ENCODE results near the gene LRRC1.

The LRRC1 gene

DNA sequence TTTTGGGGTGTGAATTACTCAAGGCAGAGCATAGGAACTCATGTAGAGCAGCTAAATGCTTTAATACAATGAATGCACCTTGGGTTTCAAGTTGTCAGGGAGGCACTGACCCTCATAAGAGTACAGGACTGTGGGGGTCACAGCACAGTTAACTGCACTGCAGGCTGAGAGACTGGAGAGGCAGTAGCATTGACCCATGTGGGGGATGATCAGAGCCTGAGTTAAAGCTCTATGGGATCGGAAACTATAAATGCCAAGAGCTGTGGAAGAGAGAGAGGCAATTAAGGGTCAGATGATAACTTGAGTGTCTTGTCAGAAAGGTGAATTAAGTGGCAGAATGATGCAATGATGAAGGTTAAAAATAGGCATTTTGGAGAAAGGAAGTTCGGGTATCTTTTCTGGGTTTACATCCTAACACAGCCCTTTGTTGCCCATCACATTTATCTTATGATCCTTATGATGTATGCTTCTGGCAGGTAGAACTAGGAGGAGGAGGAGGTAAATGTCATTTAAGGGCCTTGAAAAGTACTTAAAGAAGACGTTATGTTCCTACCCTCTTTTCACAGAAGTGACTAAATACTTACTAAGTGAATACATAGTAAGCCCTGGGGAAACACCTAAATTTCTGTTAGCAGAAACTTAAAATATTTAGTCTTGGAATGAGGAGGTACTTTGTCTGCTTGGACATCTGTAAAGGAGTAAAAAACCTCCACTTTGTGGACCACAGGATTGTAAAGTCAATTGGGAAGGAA, 24.2 kb downstream of the LRRC1 start:
- no peak for DNase-seq

DNA sequence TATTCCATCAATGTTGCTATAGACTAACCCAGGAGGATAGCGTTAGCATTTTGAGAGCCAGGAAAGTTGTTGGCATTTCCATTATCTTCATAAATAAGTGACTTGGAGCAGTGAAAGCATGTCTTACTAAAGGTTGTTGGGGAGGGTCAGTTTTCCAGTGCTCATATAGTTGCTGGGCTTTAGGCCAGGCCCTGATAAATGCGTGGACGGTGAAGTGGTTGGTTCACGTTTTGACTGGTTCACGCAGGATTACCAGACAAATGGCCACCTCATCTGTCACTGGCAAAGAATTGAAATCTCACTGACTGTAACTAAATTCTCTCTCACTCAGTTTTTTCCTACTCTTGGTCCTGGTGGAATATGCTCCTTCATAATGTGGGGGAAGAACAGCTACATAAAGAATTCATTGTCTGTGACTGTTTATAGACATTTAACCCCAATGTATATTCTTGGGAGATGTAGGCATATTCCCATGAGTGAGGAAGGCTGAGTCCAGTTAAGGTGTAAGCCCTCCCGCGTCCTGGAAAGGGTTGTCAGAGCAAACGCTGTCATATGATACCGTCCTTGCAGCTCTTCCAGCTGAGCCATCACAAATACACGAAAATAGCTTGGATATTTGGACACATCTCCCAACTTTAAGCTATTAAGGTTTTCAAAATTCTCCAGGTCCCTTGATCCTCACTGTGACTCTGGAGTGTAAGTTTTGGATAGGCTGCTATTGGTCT, 27.8 kb downstream of the LRRC1 start:
- no peak for DNase-seq

GRCh38 chr6:53824714-53825113, 29.9 kb downstream of the LRRC1 start:
- DNase-seq: no peak

DNA sequence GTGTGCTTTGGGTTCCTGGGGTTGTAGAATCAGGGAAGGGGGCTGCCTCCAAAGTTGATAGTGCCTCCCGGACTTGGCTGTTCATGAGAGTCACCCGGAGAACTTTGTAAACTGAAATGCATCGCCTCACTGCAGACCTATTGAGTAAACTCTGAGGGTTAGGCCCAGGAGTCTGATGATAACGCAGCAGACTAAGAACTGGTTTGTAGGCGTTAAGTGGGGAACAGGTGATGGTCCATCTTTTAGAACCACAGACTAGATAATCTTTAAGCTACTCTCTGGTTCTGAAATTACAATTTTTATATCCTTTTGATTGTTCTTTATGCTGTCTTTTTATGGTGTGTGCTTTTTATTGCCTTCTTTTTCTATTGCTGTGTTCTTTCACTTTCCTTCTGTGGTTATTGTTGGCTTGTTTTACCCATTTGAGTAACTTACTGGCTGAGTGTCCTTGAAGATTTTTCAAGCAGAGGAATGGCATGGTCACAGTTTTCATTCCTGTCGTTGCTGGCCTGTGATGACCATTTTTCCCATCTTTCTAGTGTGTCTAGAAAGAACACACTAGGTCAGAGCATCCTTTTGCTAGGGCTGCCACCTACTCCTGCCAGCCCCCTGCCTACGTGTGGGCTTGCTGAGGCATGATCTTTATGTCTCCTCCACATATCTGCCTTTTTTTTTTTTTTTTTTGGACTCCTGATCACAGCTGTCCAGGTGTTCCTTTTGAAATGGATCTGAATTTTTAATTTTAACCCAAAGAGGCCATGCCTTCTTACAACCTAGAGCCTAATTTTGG, 30.9 kb downstream of the LRRC1 start:
- no peak for DNase-seq

DNA sequence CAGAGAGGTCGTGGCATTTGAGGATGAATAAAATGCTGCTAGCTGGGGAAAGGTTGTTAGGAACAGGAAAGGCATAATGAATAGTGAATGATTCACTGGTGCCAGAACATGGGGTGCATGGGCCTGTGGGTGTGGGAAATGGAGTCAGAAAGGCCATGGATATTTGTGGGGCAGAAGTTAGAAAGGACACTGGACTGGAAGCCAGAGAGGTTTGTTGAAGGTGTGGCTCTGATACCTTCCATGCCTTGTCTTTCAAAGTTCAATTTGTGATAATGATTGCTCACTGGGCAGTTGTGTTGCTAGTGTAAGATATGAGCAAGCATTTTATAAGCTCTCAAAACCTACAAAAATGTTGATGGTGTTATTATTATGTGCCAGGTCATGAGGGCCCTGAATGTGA, 32.7 kb downstream of the LRRC1 start:
- no peak for DNase-seq

DNA sequence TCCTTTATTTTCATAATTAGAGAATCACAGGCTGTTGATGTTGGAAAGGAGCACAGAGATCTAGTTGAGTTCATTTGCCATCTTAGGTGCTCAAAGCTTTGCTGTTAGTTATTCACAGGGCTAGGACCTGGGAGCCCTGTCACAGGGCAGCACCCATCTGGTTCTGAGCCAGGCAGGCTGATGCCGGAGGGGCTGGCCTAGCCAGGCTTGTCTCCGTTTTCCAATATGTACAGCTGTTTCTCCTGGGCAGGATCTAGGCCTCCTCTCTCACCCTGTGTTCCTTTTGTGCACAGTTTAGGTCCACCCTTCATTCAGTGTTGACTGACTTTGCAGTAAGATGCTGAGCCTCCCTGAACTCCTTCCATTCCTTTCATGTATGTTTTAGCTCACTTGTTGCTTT, 33.4 kb downstream of the LRRC1 start:
- no peak for DNase-seq

DNA sequence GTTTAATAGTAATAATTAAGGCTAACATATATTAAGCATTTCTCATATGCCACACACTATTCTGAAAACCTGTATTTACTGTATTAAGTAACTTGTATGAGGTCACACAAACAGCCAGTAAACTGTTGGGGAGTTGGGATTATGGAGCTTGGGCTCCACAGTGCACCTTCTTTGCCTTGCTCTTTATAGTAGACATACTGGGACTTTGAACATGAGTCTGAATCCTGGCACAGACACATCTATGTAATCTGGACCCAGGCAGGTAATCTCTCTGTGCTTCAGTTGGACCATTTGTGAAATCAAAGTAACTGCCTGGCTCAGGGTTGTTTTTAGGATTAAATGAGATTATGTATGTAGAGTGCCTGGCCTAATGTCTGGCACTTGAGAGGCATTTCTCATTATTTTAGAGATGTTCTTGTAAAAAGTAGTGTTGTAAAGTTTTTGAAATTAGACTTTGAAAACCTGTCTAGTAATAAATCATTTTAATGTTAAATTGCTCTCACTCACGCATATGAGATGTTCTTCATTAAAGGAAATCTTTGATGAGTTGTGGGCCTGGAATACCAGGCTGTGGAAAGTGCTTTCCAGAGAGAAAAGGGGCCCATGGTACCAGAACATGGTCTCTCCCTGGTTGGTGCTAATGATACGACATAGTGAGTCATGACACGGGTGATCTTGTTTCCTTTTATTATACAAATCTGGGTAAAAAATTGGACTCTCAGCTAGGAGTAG, 34.3 kb downstream of the LRRC1 start:
- no peak for DNase-seq

DNA sequence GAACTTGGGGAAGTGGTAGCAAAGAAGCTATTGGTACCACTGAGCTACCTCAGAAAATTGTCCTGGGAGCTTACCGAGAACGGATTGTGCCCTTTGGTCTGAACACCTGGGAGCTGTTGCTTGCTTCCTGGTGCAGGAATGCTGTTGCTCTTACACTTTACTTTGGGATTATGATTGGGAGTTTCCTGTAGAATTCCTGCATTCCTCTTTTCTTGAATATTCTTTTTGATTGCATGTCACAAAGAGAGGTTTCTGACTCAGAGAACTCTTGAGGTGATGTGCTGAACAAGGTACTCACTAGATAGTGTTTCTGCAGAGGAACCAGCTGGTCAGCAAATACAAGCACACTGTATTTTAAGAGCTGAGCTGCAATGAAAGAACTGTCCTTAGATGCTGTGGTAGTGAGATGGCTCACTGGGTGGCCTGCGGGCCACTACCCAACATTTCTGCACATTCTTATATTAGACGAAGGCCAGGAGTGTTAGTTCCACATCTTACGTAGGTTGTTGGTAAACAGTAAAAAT, 35.0 kb downstream of the LRRC1 start:
- no peak for DNase-seq

- DNase-seq: no peak
Measured at GRCh38 chr6:53830366-53830765, 35.6 kb downstream of the LRRC1 start.

- no peak for DNase-seq
Measured at GRCh38 chr6:53831081-53831869, 36.5 kb downstream of the LRRC1 start.

DNA sequence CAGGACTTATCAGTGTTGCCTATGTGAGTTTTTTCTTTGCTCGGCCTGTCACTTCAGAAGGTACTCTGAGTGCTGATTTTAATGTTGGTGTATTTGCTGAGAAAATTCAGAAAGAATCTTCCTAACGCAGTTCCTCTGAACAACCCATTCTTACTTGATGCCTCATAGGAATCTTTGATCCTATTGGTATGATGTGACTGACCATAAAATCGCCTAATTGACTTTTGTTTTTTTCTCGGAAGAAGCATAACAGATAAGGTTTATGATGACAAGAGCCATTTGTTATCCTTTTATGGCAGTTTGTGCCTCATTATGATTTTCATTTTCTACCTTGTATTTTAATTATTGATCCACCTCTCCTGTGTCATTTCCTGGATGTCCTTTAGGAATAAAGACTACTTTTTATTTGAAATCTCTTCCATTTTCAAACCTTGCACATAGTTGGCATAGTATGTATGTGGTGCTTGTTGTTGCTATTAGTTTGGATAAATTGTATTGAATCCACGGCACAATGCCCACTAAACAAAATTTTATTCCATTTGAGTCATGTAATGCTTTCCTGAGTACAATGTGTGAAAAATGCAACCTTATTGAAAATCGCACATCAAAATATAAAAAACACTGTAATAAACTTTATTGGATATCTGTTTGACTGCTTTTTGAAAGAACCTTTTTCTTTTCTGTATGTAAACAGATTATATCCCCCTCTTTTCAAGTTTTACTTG, 37.3 kb downstream of the LRRC1 start:
- no peak for DNase-seq

DNA sequence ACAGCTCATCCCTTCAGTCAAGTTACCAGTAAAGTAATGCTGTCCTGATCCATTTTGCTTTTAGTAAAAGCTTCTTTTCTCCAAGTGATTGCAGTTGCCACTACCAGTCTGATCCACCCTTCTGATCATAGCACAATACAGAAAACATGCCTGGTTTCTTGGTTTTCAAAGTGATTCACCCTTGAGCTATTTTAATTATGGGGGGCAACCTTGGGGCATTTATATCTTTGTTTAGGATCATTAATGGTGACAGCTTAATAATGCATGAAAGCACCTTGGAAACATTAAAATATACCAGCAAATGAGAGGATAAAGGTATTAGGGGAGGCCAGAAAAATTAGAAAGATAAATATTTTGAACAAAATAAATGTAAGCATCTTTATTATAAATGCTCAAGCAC, 38.4 kb downstream of the LRRC1 start:
- no peak for DNase-seq

- DNase-seq: no peak
Measured at GRCh38 chr6:53834132-53834531, 39.3 kb downstream of the LRRC1 start.

DNA sequence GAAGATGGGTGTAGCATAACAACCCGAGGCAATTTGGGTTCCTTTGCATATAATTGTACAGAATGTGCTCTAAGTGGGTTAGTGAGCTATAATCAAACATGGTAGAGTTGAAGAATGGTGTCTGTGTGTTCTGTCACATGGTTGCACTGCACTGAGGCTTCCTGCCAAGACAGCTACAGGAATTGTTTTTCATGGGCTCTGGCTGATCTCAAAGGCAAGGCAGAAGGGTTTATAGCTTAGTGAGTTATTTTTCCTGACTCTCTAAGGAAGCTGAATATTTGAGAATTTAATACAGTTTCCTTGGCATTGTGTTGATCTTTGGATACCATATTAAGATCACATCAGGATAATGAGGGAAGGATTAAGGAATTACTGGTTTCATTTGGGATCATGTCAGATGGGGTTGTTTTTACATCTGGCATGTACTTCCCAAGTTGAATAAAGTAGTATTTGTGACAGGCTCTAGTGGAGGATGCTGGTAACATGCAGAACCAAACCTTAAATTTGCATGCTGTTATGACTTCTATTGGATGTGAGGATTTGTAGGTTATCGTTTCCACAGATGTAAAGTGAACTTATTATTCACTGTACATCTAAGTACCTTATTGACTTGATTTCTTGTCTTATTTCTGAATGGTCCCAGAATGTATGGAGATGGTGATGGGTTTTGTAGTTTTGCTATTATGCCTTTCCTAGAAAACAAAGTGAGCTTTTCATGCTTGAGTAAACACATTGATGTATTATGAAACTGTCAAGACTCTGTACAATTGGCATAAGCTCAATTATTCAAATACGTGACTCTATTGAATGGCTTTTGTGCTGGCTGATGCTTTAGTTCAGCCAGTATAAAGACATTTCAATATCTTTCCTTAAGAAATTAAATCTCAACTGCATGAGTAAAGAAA, 43.3 kb downstream of the LRRC1 start:
- DNase-seq: no peak

- DNase-seq: no peak
Measured at GRCh38 chr6:53840027-53840426, 45.2 kb downstream of the LRRC1 start.

DNA sequence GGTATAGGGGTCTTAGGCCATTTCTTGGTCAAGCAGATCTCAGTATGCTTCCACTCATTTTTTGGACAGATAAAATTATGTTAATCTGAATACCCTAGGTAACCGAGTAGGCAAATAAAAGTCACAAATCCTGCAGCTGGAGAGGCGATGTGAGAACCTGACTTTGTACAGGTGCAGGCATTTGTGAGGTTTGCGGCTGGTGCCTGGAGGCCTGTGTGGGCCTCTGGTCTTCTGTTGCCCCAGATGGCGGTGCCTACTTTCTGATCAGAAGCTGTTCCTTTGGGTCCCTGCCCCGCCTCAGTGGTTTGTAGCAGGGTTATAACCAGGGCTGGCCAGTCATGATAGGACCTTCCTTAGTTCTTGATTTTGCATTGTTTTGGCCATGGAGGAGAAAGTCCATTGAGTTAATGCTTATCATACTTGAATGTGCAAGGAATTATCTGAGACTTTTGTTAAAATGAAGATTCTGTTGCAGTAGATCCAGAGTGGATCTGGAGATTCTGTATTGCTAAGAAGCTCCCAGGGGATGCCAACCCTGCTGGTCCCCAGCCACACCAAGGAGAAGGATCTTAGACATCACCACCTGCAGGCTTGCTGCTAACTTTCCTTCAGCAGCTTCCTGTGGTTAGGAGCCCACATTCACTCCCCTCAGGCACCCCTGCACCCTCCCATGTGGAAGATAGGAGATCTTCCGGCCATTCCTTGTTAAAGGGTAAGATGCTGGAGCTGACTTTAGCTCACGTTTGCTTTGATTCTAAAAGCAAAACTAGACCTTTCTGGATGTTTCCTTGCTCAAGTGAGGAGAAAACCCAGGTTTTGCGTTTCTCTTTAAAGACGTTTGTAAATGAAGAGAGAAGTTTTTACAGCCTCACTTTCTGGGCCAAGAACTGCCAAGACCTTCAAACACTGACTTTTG, 50.7 kb downstream of the LRRC1 start:
- no peak for DNase-seq

DNA sequence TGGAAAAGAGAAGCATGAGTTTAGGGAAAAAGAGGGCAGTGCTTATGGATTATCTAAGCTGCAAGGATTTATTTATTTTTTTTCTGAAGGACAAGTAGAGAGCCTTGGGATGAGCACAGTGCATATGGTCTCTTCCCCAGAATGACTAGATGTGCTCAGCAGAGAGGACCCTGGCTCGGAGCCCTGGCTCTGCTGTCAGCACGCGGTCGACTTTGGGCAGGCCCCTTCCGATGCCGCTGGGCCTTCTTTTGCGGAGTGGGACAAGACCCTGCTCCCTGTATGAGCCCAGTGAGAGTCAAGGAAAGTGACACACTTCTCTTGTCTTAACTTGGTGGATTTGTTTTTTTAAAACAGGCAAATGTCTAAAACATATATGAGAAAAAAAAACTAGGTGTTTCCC, 51.4 kb downstream of the LRRC1 start:
- DNase-seq: no peak

- DNase-seq: no peak
Measured at GRCh38 chr6:53847796-53848314, 53.0 kb downstream of the LRRC1 start.

DNA sequence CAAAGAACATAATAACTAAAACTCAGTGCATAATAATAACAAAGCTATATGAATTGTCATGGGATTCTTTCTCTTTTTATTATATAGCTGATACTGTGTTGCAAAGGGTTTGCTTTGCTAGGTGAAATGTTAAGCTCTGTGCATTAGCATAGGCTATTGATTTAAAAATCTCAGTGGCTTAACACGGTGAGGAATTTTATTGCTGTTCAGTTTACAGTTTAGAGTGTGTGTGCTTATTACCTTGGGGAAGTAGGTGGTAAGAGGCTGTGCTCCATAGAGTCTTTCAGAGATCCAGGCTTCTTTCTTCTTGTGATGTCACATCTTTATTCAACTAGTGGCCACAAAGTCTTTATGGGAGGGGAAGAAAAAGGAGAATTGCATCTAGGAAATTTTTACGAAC, 55.7 kb downstream of the LRRC1 start:
- no peak for DNase-seq
